Inflammatory macrophage (primary cell): ENCODE measurements around the gene EPS8.

Experiments used
- DNase-seq, 2 donors: peaks; one replicate each; pipeline ENCODE4 v3.0.0-alpha.2; 2020 to 2022
- total RNA-seq, 18 experiments: gene quantifications; one replicate each; lab custom pipeline; 2026; ENCODE audit warnings: mixed read lengths in 6 of 18, inconsistent platforms in 2 of 18; lab: John Stamatoyannopoulos, UW

EPS8 gene
- total RNA-seq, result 5.4 to 66.3 (median 25.5) reads per million in 18 experiments

- DNase-seq, result peak; percentile 92
Measured at GRCh38 chr12:15789220-15790171, at the start of gene EPS8. TSS of gene EPS8 (minus strand) at chr12:15789388. CDS start at chr12:15682951, 106,437 bp downstream.

- DNase-seq, result no peak
Measured at GRCh38 chr12:15837141-15837790, 48.1 kb upstream of the EPS8 start.

- no peak for DNase-seq
Measured at GRCh38 chr12:15834575-15834974, 45.4 kb upstream of the EPS8 start.

- no peak for DNase-seq
Measured at GRCh38 chr12:15831315-15831978, 42.3 kb upstream of the EPS8 start.

GRCh38 chr12:15830538-15830937 lies 41.4 kb upstream of the EPS8 start:
- DNase-seq, result no peak

- no peak for DNase-seq
Measured at GRCh38 chr12:15829949-15830348, 40.8 kb upstream of the EPS8 start.

- DNase-seq, result no peak
Measured at GRCh38 chr12:15829255-15829654, 40.1 kb upstream of the EPS8 start.

- no peak for DNase-seq
Measured at GRCh38 chr12:15827136-15827535, 37.9 kb upstream of the EPS8 start.

- no peak for DNase-seq
Measured at GRCh38 chr12:15824516-15824915, 35.3 kb upstream of the EPS8 start.

- no peak for DNase-seq
Measured at GRCh38 chr12:15823360-15824128, 34.4 kb upstream of the EPS8 start.

GRCh38 chr12:15819644-15820437 lies 30.7 kb upstream of the EPS8 start:
- no peak for DNase-seq

GRCh38 chr12:15818418-15818817 lies 29.2 kb upstream of the EPS8 start:
- DNase-seq, result no peak

GRCh38 chr12:15815730-15816129 lies 26.5 kb upstream of the EPS8 start:
- no peak for DNase-seq

- DNase-seq, result no peak
Measured at GRCh38 chr12:15811214-15812127, 22.3 kb upstream of the EPS8 start.

GRCh38 chr12:15808652-15809051 lies 19.5 kb upstream of the EPS8 start:
- DNase-seq, result no peak

GRCh38 chr12:15808250-15808649 lies 19.1 kb upstream of the EPS8 start:
- DNase-seq, result no peak

GRCh38 chr12:15806826-15807225 lies 17.6 kb upstream of the EPS8 start:
- no peak for DNase-seq

- no peak for DNase-seq
Measured at GRCh38 chr12:15801770-15802744, 12.9 kb upstream of the EPS8 start.

- DNase-seq, result no peak
Measured at GRCh38 chr12:15800278-15800677, 11.1 kb upstream of the EPS8 start.
